NCI-H128 (cell line): ENCODE measurements around the gene RIC8B.

Experiments used
- DNase-seq: peaks from one replicate; lab custom pipeline; 2025; ENCODE audit not compliant: unreplicated experiment; lab: John Stamatoyannopoulos, UW

Gene RIC8B

GRCh38 chr12:106934277-106934676 lies 159.8 kb downstream of the RIC8B start:
- DNase-seq = no peak
